IPS-NIHi7 (cell line): ENCODE measurements around the gene AKT3.
A peak's percentile ranks its signal among the peaks of the same experiment; 100 is the strongest.

Experiments used
- DNase-seq: peaks from one replicate; pipeline ENCODE4 v3.0.0; 2012; ENCODE audit warnings: mixed read lengths; ENCODE audit errors: extremely low spot score

Gene AKT3

DNA sequence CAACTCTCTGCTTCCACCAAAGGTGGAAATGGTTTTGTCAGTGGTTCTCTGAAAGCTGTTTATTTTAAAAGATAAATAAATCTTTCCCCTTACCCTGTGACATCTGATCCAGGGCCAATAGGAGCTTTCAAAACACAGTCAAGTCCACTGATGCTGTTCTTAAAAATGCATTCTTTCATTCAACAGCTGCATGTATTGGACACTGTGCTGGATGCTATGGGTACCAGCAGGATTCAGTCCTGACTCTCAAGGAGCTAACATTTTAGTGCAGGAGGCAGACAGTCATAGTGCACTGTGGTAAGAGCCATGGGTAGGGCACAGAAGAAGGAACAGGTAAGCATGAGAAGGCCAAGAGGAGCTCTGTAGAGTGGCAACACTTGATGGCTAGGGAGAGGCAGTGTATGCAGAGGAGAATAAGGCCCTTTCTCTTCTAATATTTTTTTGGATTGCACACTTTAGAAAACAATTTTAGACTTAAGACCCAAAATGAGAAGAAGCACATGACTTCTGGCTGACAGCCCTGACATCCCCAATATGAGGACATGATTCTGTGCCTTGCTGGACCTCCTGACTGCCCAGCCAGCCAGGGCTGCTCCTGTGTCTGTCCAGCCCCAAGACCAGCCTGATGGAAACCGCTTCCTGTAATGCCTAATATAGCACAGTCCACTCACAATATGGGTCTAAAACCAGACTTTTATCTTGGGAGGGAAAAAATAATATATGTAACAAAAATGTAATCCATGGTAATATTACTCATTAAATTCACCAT is 386.9 kb downstream of the AKT3 start:
- no peak for DNase-seq

DNA sequence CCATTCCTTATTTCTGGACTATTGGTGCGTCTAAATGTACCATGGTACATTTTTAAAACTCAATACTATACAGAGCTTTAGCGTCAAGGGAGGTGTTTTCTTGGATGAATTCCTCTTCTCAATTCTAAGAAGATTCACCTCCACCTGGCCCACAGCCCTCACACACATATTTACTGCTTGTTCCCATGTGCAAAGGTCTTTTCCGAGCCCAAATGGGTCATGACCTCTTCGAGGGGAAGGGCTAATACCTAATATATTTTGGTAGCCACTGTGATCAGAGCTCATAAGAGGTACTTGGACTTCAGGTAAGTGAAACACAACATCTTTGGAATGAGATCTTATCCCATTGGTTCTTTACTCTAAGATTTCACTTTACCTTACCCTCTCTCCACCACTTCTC is 388.3 kb downstream of the AKT3 start:
- no peak for DNase-seq

DNA sequence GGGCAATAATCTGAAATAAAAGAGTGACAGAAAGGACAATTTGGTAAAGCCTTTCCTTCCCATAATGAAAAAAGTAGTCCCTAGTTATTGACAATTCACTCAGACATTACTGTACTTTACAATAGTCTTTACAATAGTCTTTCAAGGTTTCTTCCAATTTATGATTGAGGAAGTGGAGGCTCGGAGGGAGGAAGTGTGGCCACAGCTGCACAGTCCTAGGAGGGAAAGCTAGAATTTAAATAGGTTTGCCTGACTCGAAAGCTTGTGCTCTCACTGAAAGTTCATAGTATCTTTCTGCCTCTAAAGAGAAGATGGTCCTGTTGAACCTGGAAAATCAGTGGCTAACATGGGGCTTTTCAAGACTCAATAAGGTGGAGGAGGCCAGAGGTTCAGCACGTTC is 391.0 kb downstream of the AKT3 start:
- DNase-seq: no peak

DNA sequence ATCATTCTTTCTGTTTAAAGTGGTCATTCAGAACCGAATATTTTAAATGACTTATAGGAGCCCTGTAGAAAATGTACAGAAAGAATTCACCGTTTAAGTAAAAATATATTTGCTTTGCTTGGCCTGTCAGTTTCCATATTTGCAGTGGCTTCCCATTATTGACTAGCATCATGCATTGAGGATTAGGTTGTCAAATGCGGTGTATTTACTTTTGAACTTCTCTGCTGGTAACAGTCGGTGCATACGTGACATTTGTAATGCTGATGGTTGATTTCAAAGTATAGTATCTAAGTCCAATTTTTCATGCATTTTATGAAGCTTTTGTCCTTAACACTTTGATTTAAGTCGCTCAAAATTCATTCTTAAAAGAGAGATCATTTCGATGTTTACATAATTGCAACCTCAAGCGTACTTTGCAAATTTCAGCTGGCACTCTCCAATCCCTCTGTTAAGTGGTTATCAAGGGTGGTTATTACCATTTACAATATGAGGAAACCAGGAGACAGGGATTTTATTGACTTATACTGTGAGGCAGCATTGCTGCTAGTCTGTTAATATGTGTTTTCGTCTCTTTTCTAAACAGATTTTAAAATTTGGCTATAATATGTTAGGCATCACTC is 392.6 kb downstream of the AKT3 start:
- DNase-seq: no peak

DNA sequence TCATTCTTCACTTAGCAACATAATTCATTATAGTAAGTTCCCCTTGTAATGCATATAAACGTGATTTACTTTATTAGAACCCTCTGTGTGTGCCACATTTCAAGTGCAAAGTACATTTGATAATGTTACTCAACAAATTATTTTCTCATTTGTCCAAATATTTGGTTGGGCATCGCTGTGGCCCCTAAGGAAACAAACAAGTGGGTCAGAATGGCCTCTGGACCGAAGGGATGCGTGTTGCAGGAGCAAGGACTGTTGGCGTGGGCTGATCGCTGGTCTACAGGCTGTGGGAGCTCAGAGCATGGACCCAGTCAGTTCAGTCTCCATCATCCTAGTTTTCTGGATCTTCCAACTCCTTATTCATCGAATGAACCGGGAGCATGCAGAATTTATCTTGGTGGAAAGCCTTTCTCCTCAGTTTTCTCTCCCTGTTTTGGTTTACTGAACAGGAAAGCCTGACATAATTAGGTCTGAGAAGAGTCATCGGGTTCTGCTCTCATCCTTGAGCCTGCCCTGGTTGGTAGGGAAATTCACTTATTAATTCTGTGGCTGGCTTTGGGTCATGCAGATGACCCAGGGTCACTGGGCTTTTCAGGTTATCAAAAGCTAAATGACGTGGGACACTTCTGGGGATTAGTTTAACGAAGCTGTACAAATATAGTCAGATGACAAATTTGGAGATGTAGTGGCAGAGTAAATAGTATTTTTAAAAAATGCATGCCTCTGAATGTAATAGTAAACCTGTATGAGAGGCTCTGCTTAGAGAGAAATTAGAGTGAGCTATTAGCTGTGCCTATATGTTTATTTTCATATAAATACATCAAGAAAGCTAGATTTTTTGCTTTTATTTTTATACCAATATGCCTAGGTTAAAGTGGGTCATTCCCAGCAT is 394.0 kb downstream of the AKT3 start:
- DNase-seq: no peak

DNA sequence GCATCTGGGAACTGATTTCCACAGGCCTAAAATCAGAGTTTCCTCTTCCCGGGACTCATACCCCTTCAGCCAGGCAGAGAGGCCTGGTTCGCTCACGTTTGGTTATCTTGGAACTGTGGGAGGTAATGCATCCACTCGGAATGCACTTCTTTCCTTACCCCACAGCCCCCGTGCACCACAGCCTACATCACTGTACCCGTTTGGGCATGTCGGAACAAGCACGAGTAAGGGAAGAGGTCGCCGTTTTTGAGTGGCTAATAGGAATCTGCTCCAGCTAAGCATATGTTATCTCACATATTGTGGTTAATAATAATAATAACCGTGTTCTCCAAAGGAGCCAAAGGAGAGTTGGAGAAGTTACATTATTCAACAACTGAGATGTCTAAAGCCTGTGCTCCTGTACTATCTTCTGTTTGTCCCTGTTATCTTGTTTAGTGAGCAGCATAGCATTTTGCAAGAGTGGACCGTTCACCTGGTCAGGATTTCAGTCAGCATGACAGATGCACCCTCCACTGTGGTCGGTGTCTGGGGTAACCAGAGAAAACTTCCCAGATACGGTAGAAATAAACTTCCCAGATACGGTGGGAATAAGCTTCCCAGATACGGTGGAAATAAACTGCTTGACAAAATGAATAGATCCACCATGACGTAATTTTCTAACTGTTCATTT is 395.6 kb downstream of the AKT3 start:
- DNase-seq: no peak

DNA sequence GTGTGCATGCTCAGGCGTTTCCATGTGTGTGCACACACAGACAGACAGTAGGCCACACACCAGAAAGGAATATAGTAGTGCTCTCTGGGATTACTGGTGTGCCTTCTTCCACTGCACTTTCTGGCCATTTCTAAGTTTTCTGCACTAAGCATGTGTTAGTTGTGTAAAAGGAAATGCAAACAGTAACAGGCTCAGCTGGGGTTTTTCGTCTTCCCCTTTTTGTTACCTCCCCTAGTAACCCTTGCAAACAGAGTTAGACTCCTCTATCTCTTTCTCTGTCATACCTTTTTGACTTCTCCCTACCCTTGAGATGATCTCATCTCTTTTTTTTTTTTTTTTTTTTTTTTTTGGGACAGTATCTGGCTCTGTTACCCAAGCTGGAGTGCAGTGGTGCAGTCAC is 398.0 kb downstream of the AKT3 start:
- DNase-seq: no peak

DNA sequence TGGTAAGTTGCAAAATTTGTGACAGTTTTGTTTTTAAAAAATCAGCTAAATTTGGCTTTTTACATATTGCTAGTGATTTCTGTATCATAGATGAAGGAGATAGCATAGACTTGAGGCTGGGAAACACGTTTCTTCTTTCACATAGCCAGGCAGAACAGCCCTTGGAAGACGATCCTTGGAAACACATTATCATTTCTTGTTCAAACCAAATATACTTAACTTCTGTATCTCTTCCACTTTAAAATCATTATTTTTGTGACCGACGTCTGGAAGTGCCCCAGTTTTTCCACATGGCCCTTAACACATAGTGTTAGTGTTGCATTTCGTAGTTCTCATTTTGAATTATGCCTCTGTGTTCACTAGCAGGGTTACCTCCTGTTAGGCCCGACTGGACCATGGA is 400.7 kb downstream of the AKT3 start:
- no peak for DNase-seq

DNA sequence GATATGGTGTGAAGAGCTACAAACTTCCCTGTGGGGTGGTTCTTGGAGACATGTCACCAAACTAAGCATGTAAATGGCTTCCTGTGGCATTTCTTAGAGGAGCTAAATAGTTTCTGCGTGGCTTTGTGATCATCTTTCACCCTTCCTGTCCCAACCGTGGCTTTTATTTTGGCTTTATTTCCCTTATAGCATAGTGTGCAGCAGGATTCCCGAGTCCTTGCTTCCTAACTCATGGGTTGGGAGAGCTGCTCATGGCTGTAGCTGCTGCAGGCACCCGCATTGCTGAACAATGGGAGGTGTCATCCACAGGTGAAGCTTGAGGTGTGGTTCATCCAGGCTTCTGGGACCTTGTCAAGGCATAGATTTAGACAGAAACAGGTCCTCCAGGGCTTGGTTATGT is 402.2 kb downstream of the AKT3 start:
- no peak for DNase-seq

DNA sequence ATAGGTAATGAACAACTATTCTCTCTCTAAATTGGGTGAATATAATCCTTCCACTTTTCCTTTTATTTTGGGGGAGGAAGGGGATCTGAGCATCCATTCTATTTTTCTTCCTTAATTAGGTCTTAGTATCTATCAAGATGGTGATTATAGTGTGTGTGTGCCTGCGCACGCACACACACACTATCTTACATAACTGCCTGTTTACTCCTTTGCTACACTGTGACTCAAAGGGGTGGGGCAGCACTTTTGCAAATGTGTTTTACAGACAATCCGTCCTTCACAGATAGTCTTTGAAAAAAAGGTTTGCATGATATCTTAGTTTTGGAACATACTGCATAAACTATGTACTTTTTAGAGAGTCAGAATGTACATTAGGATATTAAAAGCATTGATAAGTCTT is 402.7 kb downstream of the AKT3 start:
- no peak for DNase-seq

DNA sequence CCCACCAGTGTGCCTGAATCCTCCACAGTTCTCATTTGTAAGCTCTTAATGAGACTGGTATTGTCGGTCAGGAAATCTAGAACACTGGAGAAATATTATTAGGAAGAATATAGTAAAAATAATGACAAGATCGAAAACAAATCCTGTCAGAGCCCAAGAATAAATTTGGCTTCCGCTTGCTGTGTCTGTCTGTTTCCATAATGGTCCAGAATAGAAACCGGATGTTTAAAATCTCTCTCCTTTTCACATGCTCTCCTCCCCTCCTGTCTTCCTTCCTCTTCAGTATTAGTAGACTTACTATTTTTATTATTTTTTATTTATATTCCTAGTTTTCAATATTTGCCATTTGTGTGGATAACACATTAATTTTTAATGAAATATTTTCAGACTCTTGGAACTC is 406.5 kb downstream of the AKT3 start:
- DNase-seq: no peak

DNA sequence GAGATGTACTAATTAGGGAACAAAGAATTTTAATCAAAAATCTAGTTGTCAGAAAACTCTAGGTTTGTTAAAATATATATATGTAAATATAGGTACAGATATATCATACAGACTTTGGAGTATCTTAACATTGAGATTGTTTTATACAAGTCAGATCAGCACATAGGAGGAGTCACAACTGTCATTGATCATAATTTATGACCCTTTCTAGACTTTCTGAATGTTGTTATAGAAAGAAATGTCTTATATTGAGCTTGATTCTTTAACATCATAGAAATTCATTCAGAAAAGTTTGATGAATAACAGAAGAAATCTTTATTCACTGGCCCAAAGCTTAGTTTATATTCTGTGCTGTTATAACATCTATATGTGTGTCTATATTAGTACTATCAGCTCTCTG is 408.4 kb downstream of the AKT3 start:
- no peak for DNase-seq

DNA sequence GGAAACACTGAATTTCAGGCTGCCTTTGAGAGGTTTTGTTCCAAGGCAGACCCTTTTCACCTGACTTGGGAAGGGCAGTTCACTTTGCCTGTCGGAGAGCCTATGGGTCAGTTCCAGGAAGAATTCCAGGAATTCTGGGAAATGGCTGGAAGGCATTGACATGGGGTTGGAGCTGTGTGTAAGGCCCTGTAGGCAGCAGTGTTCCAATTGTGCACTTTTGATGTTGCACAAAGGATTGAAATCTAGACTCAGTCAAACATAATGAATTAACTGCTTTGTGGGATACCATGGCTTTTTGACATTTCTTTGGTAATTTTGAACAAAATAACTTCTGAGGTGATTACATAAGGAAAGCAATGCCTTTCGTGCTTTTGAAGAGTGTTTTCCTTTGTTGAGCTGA is 409.6 kb downstream of the AKT3 start:
- peak; percentile 20 for DNase-seq

DNA sequence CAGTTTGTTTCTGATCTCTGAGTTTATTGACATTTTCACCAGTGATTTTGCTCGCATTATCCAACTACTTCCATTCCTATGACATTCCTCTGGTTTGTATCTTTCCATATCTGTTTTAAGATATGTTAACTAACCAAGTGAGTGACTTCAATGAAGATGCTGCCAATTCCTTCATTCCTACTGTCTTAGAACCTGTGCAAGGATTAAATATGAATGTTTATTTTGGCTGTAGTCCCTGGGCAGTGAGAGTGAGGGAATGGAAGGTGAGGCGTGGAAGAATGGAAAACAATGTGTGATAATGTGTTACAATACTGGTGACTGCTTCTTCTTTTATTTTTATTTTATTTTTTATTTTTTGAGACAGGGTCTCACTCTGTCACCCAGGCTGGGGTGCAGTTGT is 411.2 kb downstream of the AKT3 start:
- DNase-seq: no peak
